Calu3 (cell line): ENCODE measurements around the gene ENOX2. TPM values are rescaled to one million over a fixed set of nuclear protein-coding genes. Genes with fewer than 3 reads are reported as not detected.

Experiments
- BruUV-seq: library from RNA; stranded (reverse); fragments of 400-500 nt; replicated peaks from 2 replicates; lab custom pipeline; 2021; lab: Mats Ljungman, UMichigan
- CTCF ChIA-PET: fragments of 300-600 bp; sonication (Branson Sonifier 250); formaldehyde crosslinking; loops from one replicate; lab custom pipeline; 2022; ENCODE audit warnings: antibody characterized with exemption; lab: Charles Lee
- DNase-seq: peaks from one replicate; pipeline ENCODE4 v3.0.0; 2022
- H3K27ac Mint-ChIP-seq: one replicate; pipeline ENCODE4 v1.8.0; 2022; ENCODE audit warnings: mixed read lengths; ENCODE audit not compliant: unreplicated experiment
- H3K27me3 Mint-ChIP-seq: one replicate; pipeline ENCODE4 v1.8.0; 2022; ENCODE audit warnings: mixed read lengths; ENCODE audit not compliant: unreplicated experiment
- H3K36me3 Mint-ChIP-seq: one replicate; pipeline ENCODE4 v1.8.0; 2022; ENCODE audit warnings: mild to moderate bottlenecking, moderate library complexity, mixed read lengths; ENCODE audit not compliant: insufficient read depth, unreplicated experiment
- H3K4me1 Mint-ChIP-seq: one replicate; pipeline ENCODE4 v1.8.0; 2022; ENCODE audit warnings: mild to moderate bottlenecking, low read depth, mixed read lengths; ENCODE audit not compliant: unreplicated experiment
- H3K4me3 Mint-ChIP-seq: one replicate; pipeline ENCODE4 v1.8.0; 2022; ENCODE audit warnings: mild to moderate bottlenecking, low read depth, moderate library complexity, mixed read lengths; ENCODE audit not compliant: unreplicated experiment
- H3K9me3 Mint-ChIP-seq: one replicate; pipeline ENCODE4 v1.8.0; 2022; ENCODE audit warnings: low read depth, mixed read lengths; ENCODE audit not compliant: unreplicated experiment
- intact Hi-C: fragments of 100-400 bp; cut with micrococcal nuclease; formaldehyde crosslinking; loops from one replicate; pipeline ENCODE4 v1.10.0; 2022; ENCODE audit not compliant: unreplicated experiment
- total RNA-seq: library from RNA; stranded (reverse); gene quantifications from 2 replicates; pipeline ENCODE4 v1.2.3, GENCODE V29; 2022
- TF ChIP-seq, protein P1 (sequence below): fragments of 200-600 bp; IDR thresholded peaks from one replicate; pipeline ENCODE4 v1.8.0; 2022; ENCODE audit warnings: antibody characterized with exemption; ENCODE audit not compliant: unreplicated experiment

Gene ENOX2
- total RNA-seq, 1 experiment from 2014 or later: 23.4 TPM

DNA sequence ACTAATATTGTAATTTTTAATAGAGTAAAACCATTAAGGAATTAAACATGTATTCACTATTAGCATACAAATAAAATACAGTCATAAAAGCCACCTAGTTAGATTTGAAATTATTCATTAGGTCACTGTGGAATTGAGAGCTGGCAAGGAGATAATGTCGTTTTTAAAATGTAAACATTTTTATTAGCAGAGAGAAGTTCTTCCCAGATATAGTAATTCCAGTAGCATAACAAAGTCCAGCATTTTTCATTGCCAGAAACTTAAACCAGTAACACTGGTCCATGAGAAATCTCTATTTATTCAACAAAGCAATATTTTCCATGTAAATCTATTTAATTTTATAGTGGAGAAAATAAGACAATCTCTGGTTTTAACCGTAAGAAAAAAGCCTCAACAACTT, 17.5 kb downstream of the ENOX2 start:
- Mint-ChIP-seq H3K27me3 (no peaks in the 10 kb centered on the region), H3K4me1 (no peaks in the 10 kb centered on the region), H3K36me3 (no peaks in the 10 kb centered on the region), H3K4me3 (no peak overlapping the region), H3K9me3 (no peaks in the 10 kb centered on the region), H3K27ac (no peak overlapping the region)
- DNase-seq: no peak
- CTCF ChIA-PET: no interaction called here
- TF ChIP-seq, protein P1, sequence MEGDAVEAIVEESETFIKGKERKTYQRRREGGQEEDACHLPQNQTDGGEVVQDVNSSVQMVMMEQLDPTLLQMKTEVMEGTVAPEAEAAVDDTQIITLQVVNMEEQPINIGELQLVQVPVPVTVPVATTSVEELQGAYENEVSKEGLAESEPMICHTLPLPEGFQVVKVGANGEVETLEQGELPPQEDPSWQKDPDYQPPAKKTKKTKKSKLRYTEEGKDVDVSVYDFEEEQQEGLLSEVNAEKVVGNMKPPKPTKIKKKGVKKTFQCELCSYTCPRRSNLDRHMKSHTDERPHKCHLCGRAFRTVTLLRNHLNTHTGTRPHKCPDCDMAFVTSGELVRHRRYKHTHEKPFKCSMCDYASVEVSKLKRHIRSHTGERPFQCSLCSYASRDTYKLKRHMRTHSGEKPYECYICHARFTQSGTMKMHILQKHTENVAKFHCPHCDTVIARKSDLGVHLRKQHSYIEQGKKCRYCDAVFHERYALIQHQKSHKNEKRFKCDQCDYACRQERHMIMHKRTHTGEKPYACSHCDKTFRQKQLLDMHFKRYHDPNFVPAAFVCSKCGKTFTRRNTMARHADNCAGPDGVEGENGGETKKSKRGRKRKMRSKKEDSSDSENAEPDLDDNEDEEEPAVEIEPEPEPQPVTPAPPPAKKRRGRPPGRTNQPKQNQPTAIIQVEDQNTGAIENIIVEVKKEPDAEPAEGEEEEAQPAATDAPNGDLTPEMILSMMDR: no peak
- intact Hi-C loops: no loop called here
- BruUV-seq: no TSS peak

DNA sequence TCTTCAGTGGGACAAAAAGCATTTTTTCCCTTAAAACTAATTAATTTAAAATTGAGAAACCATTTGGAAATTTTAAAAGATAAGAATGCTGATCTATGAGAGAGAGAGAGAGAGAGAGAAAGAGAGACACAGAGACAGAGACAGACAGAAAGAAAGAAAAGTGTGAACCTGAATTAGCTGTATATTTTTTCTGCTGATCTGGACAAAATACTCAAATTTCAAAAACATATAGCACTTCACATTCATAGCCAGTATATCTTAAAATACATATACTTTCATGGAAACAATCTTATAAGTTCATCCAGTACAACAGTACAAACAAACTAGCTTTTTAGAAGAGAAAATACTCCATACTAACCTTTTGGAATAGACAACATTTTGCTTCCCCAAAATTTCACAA, 18.4 kb downstream of the ENOX2 start:
- Mint-ChIP-seq H3K27me3 (no peaks in the 10 kb centered on the region), H3K4me1 (peaks cover 6% of the 10 kb centered on the region)
- TF ChIP-seq, protein P1: no peak

GRCh38 chrX:130879869-130880268, 23.1 kb downstream of the ENOX2 start:
- Mint-ChIP-seq H3K27me3 (no peaks in the 10 kb centered on the region), H3K36me3 (no peaks in the 10 kb centered on the region), H3K4me3 (no peak overlapping the region), H3K9me3 (peaks cover 4% of the 10 kb centered on the region), H3K4me1 (peaks cover 39% of the 10 kb centered on the region), H3K27ac (no peak overlapping the region)
- no peak for DNase-seq
- TF ChIP-seq, protein P1: no peak
- intact Hi-C loops: no loop called here
- BruUV-seq: no TSS peak
- CTCF ChIA-PET: no interaction called here

More for the DNA sequence above, 18.4 kb downstream of the ENOX2 start:
- Mint-ChIP-seq H3K27ac (no peak overlapping the region), H3K9me3 (no peaks in the 10 kb centered on the region), H3K4me3 (no peak overlapping the region), H3K36me3 (no peaks in the 10 kb centered on the region)
- DNase-seq: no peak
- intact Hi-C loops: no loop called here
- CTCF ChIA-PET: no interaction called here
- BruUV-seq: no TSS peak

GRCh38 chrX:130878350-130879341, 24.4 kb downstream of the ENOX2 start:
- peak; percentile 50 for DNase-seq
- intact Hi-C loops: no loop called here
- Mint-ChIP-seq H3K4me3 (peak overlapping the region; percentile 27), H3K27ac (peak overlapping the region; percentile 59), H3K36me3 (no peaks in the 10 kb centered on the region), H3K4me1 (peaks cover 39% of the 10 kb centered on the region), H3K27me3 (no peaks in the 10 kb centered on the region), H3K9me3 (peaks cover 4% of the 10 kb centered on the region)
- BruUV-seq: no TSS peak
- CTCF ChIA-PET: interaction anchor here (0.6 to 1.3 kb wide), 2 partner anchors 16 to 39 kb away, joined by 3 to 5 read pairs; no protein-coding TSS in a partner anchor
- TF ChIP-seq, protein P1: no peak
